Fibroblast of skin of back (primary cell): Measurements from ENCODE around the gene PDE6D.

ENCODE experiments used
- DNase-seq: peaks from one replicate; pipeline ENCODE4 v3.0.0-alpha.2; 2013

PDE6D gene

DNA sequence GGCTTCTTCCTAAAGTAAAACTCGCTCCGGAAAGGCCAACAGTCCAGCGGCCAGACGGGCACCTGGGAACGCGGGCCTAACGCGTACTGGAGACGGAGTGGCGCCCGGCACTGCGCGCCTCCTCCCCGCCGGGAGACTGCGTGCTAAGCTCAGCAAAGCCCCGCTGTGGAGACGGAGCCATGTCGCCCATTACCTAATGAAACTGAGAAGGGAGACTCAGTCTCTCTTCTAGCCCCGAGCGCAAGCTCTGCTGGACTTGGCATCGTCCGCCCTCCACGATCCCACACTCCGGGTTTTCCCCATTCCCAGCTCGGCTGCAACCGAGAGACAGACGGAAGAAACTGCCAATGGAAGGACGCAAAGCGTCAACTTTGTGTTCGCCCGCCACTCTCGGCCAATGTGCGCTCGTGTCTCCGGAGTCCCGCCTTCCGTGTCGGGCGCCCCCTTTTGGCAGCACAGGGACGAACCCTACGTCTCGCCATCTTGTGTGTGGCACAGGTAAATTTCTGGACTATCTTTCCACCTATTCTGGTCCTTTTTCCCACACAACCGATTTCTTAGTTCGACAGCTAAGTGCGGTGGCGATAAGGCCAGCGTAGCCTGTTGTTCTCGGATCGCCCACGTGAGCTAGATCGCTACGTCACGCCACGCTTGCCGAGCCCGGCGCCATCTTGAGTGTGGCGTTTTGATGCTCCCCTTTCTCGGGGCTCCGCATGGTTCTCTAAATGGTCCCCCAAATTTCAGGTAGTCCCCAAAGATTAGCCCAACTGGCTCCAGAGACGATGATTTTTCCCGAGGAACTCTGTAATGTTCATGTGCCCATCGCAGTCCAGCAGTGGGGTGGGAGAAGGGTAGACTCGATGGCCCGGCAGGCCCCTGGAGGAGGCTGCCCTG is 74.1 kb downstream of the PDE6D start:
- peak; percentile 98 for DNase-seq

- DNase-seq, result no peak
These were observed 77.1 kb downstream of the PDE6D start for GRCh38 chr2:231704017-231704416.

GRCh38 chr2:231701456-231702373 is 79.4 kb downstream of the PDE6D start:
- no peak for DNase-seq

DNA sequence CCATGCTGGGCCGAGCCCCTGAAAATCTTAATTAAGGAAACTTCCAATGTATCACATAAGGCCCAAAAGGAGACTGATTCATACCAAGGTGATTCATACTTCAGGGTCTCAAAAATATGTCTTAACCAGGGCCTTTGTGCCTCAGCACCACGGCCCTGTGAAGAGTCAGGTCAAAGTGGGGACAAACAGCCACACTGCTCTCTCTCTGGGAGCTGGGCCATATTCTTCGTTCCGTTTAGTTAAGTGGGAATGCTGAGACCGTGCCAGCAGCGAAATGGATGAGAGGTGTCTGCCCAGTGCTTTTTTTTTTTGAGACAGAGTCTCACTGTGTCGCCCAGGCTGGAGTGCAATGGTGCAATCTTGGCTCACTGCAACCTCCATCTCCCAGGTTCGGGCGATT is 82.1 kb downstream of the PDE6D start:
- DNase-seq, result no peak

- no peak for DNase-seq
These were observed 85.1 kb downstream of the PDE6D start for GRCh38 chr2:231696004-231696367.

- DNase-seq, result peak; percentile 66
These were observed 87.1 kb downstream of the PDE6D start for GRCh38 chr2:231693956-231694355.

- no peak for DNase-seq
These were observed 88.2 kb downstream of the PDE6D start for GRCh38 chr2:231692847-231693246.

- no peak for DNase-seq
These were observed 89.8 kb downstream of the PDE6D start for GRCh38 chr2:231691251-231691772.

DNA sequence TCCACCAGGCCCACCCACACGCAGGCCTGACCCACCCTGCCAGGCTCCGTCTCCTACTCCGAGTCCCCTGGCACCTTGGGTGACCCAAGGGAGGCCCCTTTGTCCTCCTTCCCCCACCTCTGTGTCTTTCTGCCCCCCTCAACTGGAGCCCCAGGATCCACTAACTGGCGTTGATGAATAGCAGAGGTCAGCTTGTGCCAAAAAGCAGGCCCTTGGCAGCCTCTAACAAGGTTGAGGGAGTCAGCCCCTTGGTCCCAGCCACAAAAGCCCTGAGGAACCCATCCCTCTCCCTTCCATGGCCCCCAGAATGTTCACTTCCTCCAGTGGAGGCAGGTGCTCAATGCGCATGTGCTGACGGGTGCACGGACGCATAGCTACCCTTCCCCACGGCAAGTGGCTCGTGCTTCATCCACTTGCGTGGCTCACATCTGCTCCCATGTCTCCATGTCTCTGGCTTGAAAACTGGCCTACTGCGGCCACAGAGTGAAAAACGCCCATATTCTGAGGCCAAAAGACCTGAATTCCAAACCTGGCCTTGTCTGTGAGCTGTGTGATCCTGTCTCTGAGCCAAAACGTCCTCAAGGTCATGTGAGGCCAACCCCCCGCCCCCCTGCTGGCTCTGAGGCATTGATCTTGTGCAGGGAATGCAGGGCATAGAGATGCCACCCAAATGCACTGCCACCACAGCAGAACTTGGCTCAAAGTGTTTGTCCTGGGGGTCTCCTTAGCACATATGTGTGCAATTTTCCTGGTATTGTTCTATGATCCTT is 91.8 kb downstream of the PDE6D start:
- DNase-seq, result no peak

GRCh38 chr2:231688719-231689118 is 92.4 kb downstream of the PDE6D start:
- DNase-seq, result no peak

- no peak for DNase-seq
These were observed 93.1 kb downstream of the PDE6D start for GRCh38 chr2:231687961-231688360.

- DNase-seq, result peak; percentile 54
These were observed 93.8 kb downstream of the PDE6D start for GRCh38 chr2:231687133-231687852.

DNA sequence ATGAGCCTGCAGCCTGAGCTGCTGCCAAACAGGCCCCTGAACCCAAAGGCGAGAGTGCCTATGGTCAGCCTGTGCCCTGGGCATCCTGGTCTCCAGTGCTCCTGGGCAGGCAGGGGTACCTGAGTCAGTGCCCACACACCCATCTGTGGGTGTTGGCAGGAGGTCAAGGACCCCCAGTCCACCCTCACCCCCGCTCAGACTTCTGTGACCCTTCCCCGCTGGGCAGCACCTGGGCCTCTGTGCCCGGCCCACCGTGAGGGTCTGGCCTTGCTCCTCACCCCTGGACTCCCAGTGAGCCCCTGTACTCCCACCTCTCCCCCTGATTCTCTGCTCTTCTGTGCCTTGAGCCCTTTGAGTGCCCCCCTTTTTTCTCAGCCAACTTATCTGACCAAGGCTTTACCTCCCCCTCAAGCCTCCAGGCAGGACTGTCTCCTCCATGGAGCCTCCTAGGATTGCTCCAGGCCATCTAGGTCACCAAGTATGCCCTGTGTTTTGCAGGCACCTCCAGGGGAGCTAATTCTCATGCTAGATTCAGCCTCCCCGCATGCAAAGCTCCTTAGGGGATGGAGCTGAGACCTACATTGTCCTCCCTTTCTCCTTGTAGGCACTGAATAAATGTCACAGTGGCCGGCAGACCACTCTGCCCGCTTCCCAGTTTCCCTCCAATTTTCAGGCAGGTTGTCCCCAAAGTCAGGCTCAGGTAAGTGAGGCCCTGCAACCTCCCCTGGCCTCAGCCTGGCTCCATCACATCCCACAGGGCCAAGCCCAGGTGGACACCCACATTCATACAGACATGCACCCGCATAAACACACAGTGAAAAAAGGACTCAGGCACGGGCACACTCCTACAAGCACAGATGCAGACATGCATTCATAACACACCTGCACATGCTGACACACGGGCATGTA is 94.6 kb downstream of the PDE6D start:
- DNase-seq, result no peak

GRCh38 chr2:231685349-231686191 is 95.5 kb downstream of the PDE6D start:
- no peak for DNase-seq

DNA sequence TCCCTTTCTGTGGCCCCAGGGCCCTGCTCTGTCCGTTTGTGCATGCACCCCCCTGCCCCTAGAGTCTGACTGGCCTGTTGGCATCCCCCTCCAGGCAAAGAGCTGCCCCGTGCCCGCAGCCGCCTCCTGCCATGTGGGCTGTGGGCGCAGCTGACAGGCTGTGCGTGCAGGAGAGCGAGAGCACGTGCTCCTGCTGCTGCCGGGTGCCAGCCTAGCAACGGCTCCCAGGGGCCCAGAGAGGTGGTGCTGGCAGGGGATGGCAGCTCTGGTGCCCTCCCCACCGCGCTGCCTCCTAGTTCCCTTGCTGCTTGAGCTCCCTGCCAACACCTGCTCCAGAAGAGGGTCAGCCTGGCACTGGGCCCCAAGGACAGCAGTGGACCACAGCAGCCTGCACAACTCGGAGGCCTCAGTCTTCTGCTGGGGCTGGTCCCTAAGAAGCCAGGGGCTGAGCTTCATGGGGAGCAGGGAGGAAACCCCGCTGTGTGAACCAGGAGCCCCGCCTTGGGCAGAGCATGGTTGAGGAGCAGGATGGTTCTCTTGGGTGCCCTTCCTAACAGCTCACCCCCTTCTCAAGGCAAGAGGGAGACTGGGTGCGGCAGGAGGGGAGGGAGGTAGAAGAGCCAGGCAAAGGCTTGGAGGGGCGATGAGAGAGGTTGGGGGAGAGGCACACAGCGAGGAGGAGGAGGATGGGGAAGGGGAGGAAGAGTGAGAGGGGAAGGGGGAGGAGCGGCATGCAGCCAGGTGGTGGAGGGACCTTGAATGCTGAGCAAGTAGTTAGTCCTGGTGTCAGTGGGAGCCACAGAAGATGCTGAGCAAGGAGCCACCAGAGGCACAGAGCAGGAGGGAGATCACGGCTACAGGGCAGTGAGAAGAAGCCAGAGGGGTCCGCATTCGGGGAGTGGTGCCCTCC is 96.5 kb downstream of the PDE6D start:
- DNase-seq, result no peak

DNA sequence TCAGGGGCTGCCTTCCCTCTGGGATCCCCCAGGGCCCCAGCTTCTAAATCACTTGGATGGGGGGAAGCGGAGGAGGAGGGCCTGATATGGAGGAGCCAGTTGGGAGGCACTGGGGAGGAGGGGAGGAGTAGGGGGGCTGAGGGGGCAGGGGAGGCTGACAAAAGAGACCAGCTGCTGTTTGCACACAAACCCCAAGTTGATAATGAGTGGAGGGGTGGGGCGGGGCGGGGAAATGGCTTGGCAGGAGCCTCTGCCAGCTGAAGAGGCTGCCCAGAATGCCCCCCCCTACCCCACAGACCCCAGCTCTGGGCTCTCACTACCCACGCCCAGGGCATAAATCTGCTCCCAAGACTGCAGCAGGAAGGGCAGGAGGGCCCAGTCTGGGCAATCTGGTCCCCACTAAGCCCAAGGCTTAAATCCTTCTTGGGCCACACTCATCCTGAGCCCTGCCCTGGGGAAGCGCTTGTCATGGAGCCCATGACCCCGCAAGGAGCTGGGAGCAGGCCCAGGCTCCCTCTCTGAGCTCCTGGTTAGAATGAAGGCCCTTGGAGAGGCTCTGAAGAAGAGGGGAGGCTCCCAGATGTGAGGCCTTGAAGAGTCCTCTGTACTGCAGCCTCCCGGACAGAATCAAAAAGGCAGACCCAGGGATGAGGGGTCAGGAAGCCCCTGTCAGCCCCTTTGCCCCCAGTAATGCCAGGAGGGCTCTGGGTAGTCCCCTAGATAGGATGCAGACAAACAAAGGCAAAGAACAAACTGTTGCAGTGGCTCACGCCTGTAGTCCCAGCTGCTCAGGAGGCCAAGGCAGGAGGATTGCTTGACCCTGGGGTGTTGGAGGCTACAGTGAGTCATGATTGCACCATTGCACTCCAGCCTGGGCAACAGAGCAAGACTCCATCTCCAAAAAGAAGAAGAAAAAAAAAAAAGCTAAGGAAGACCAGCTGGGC is 97.5 kb downstream of the PDE6D start:
- DNase-seq, result no peak

DNA sequence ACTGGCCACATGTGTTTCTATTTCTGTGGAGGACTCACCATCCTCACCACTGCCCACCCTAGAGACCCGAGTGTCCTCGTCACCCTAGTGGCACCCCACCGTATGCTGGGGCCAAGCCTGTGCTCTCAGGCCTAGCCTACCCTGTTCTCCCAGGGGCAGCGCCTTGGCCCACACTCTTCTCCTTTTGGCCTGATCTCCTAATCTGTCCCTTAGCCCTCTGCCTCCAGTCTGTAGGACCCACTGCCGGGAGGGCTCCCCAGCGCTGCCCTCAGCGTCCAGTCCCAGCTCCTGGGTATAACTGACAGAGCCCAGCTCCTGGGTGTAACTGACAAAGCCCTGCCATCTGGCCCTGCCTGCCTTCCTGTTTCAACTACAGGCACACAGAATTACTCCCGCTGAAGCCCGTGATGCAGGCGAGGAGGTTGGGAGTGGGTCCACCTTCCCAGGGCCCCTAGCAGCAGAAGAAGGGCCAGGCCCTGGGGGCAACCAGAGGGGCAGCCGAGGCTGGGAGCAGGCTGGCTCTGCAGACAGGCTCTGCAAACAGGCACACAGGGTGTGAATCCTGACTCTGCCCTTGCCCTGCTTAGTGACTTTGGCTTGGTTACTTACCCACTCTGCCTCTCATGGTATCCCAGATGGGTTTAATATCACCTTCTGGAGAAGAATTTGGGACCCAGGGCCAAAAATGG is 98.3 kb downstream of the PDE6D start:
- no peak for DNase-seq
